ENCODE data around the gene HIGD1A. TPM values are rescaled to one million over a fixed set of nuclear protein-coding genes. Genes with fewer than 3 reads are reported as not detected.

HIGD1A gene
- total RNA-seq, 1 experiment from 2014 or later, result 154 TPM

- no TSS peak for BruUV-seq (replicated peaks)
- ATAC-seq (peak; percentile 16; the same call in 1 of the 2 replicates), DNase-seq (no peak)
- H3K9me3 ChIP-seq (ENCODE audit: low read length), result no peaks in the 10 kb centered on the region
- H3K79me2 ChIP-seq (ENCODE audit: low read length), result no peaks in the 10 kb centered on the region
- H3K27ac ChIP-seq (ENCODE audit: low read length), result no peak within 1 kb of the TSS
- peaks cover 21% of the 10 kb centered on the region for H3K4me1 ChIP-seq (ENCODE audit: insufficient read depth, low read length)
- 0 out of 2 replicates have a peak within 1 kb of the TSS, but pooled peaks have one; percentile 17 for H3K4me2 ChIP-seq (ENCODE audit: low read length)
- no peaks in the 10 kb centered on the region for H3K27me3 ChIP-seq (ENCODE audit: low read length)
- TF ChIP-seq EZH2 (IDR thresholded peaks at IDR 0.05; ENCODE audit: low read length, unreplicated experiment), result no peak
- no peaks in the 10 kb centered on the region for H3K36me3 ChIP-seq (ENCODE audit: low read depth, low read length)
- no peaks in the 10 kb centered on the region for H3K9me2 ChIP-seq (replicated peaks; ENCODE audit: low read length)
- H3K9ac ChIP-seq (ENCODE audit: low read length), result no peak within 1 kb of the TSS
- H3K4me3 ChIP-seq (ENCODE audit: low read length), result no peak within 1 kb of the TSS; the same call in 1 of the 2 replicates
- no peaks in the 10 kb centered on the region for H4K20me1 ChIP-seq (ENCODE audit: low read length)
- peaks cover 3% of the 10 kb centered on the region for H3F3A ChIP-seq (ENCODE audit: low read length, unreplicated experiment)
- POLR2A ChIA-PET (ENCODE audit: unreplicated experiment), result no interaction called here
- CTCF ChIA-PET, result no interaction called here
- intact Hi-C loops (cut with micrococcal nuclease), result no loop called here
- H2AFZ ChIP-seq (ENCODE audit: low read length), result peak within 1 kb of the TSS; percentile 13; the same call in 1 of the 2 replicates
Observed at GRCh38 chr3:42772670-42773408, 31.5 kb downstream of the HIGD1A start, which contains the start of gene CCDC13. Gene CCDC13 (minus strand): TSS chr3:42773253. CDS start chr3:42758345, 14,908 bp downstream.

- H3K27me3 ChIP-seq (ENCODE audit: low read length), result no peaks in the 10 kb centered on the region
- H3K4me1 ChIP-seq (ENCODE audit: insufficient read depth, low read length), result peaks cover 13% of the 10 kb centered on the region
- POLR2A ChIA-PET (ENCODE audit: unreplicated experiment), result no interaction called here
- no peak overlapping the region for H3K4me2 ChIP-seq (ENCODE audit: low read length)
- no peaks in the 10 kb centered on the region for H3K9me2 ChIP-seq (replicated peaks; ENCODE audit: low read length)
- H4K20me1 ChIP-seq (ENCODE audit: low read length), result no peaks in the 10 kb centered on the region
- H3K79me2 ChIP-seq (ENCODE audit: low read length), result no peaks in the 10 kb centered on the region
- H2AFZ ChIP-seq (ENCODE audit: low read length), result no peak overlapping the region
- H3K27ac ChIP-seq (ENCODE audit: low read length), result no peak overlapping the region
- no peaks in the 10 kb centered on the region for H3K9me3 ChIP-seq (ENCODE audit: low read length)
- no peak for ATAC-seq
- CTCF ChIA-PET, result no interaction called here
- TF ChIP-seq EZH2phosphoT487 (IDR thresholded peaks at IDR 0.05; ENCODE audit: borderline replicate concordance, low read length), result no peak
- TF ChIP-seq EZH2 (IDR thresholded peaks at IDR 0.05; ENCODE audit: low read length, unreplicated experiment), result no peak
- TF ChIP-seq CTCF (conservative IDR thresholded peaks at IDR 0.05; ENCODE audit: low read depth, low read length), result no peak
- H3F3A ChIP-seq (ENCODE audit: low read length, unreplicated experiment), result peaks cover 2% of the 10 kb centered on the region
- no peak overlapping the region for H3K9ac ChIP-seq (ENCODE audit: low read length)
- no peak overlapping the region for H3K4me3 ChIP-seq (ENCODE audit: low read length)
- intact Hi-C loops (cut with micrococcal nuclease), result no loop called here
- H3K36me3 ChIP-seq (ENCODE audit: low read depth, low read length), result no peaks in the 10 kb centered on the region
- BruUV-seq (replicated peaks), result no TSS peak
- no peak for DNase-seq
Observed at GRCh38 chr3:42771271-42771670, 33.0 kb downstream of the HIGD1A start.

GRCh38 chr3:42769477-42770131 is 34.7 kb downstream of the HIGD1A start:
- H3K9me2 ChIP-seq (replicated peaks; ENCODE audit: low read length), result no peaks in the 10 kb centered on the region
- ChIA-PET POLR2A (ENCODE audit: unreplicated experiment) (no interaction called here), CTCF (no interaction called here)
- intact Hi-C loops (cut with micrococcal nuclease), result no loop called here
- H2AFZ ChIP-seq (ENCODE audit: low read length), result no peak overlapping the region
- H3K36me3 ChIP-seq (ENCODE audit: low read depth, low read length), result no peaks in the 10 kb centered on the region
- TF ChIP-seq EZH2 (IDR thresholded peaks at IDR 0.05; ENCODE audit: low read length, unreplicated experiment), result no peak
- TF ChIP-seq CTCF (conservative IDR thresholded peaks at IDR 0.05; ENCODE audit: low read depth, low read length), result no peak
- TF ChIP-seq EZH2phosphoT487 (IDR thresholded peaks at IDR 0.05; ENCODE audit: borderline replicate concordance, low read length), result no peak
- H4K20me1 ChIP-seq (ENCODE audit: low read length), result no peaks in the 10 kb centered on the region
- H3K4me1 ChIP-seq (ENCODE audit: insufficient read depth, low read length), result no peaks in the 10 kb centered on the region
- no peak overlapping the region for H3K4me2 ChIP-seq (ENCODE audit: low read length)
- no peaks in the 10 kb centered on the region for H3K27me3 ChIP-seq (ENCODE audit: low read length)
- no peak overlapping the region for H3K4me3 ChIP-seq (ENCODE audit: low read length)
- DNase-seq (no peak), ATAC-seq (no peak)
- BruUV-seq (replicated peaks), result no TSS peak
- no peaks in the 10 kb centered on the region for H3F3A ChIP-seq (ENCODE audit: low read length, unreplicated experiment)
- H3K27ac ChIP-seq (ENCODE audit: low read length), result no peak overlapping the region
- no peak overlapping the region for H3K9ac ChIP-seq (ENCODE audit: low read length)
- H3K79me2 ChIP-seq (ENCODE audit: low read length), result no peaks in the 10 kb centered on the region
- H3K9me3 ChIP-seq (ENCODE audit: low read length), result no peaks in the 10 kb centered on the region

Measured in PC-3 (cell line).